Fibroblast of lung (primary cell): ENCODE measurements around the gene DHX38. TPM values are rescaled to one million over a fixed set of nuclear protein-coding genes. Genes with fewer than 3 reads are reported as not detected.

Source experiments
- DNase-seq, 2 donors: peaks; one replicate each; pipeline versions ENCODE4 v3.0.0 to v3.0.0-alpha.2; 2010; ENCODE audit warnings: low read depth in 2 of 2
- H2AFZ ChIP-seq: 2 replicates; pipeline ENCODE4 v1.5.1; 2012; ENCODE audit warnings: low read length, control low read depth, inconsistent platforms
- H3K27ac ChIP-seq: 2 replicates; pipeline ENCODE4 v1.5.1; 2011; ENCODE audit warnings: low read length, control low read depth; ENCODE audit not compliant: insufficient read depth
- H3K27me3 ChIP-seq: 2 replicates; pipeline ENCODE4 v1.5.1; 2011; ENCODE audit warnings: mild to moderate bottlenecking, low read length; ENCODE audit not compliant: control insufficient read depth, insufficient read depth
- H3K36me3 ChIP-seq: 2 replicates; pipeline ENCODE4 v1.5.1; 2011; ENCODE audit warnings: low read length; ENCODE audit not compliant: control insufficient read depth, insufficient read depth
- H3K4me1 ChIP-seq: 2 replicates; pipeline ENCODE4 v1.5.1; 2011; ENCODE audit warnings: low read length; ENCODE audit not compliant: control insufficient read depth, insufficient read depth; ENCODE audit errors: extremely low read depth
- H3K4me2 ChIP-seq: 2 replicates; pipeline ENCODE4 v1.5.1; 2011; ENCODE audit warnings: low read length, control low read depth; ENCODE audit not compliant: insufficient read depth; ENCODE audit errors: extremely low read depth
- H3K4me3 ChIP-seq, 4 experiments: fragments of 200-600 bp in 1 of 4; sonication (generic) in 1 of 4; replicated peaks in 1 of 4; 2 replicates each; pipeline ENCODE4 v1.5.1; 2011 to 2016; ENCODE audit warnings: low read length in 4 of 4, low read depth in 3 of 4, mild to moderate bottlenecking in 3 of 4, control low read depth in 2 of 4, inconsistent platforms in 1 of 4, mixed read lengths in 1 of 4; ENCODE audit not compliant: insufficient read depth in 1 of 4; ENCODE audit errors: control extremely low read depth in 1 of 4
- H3K79me2 ChIP-seq: 2 replicates; pipeline ENCODE4 v1.5.1; 2012; ENCODE audit warnings: mild to moderate bottlenecking, low read length, inconsistent platforms; ENCODE audit not compliant: control insufficient read depth, insufficient read depth
- H3K9ac ChIP-seq: 2 replicates; pipeline ENCODE4 v1.5.1; 2011; ENCODE audit warnings: mild to moderate bottlenecking, low read length, control low read depth; ENCODE audit not compliant: insufficient read depth
- H3K9me3 ChIP-seq: 2 replicates; pipeline ENCODE4 v1.5.1; 2012; ENCODE audit warnings: low read depth, low read length; ENCODE audit not compliant: control insufficient read depth, insufficient read depth
- H4K20me1 ChIP-seq: 2 replicates; pipeline ENCODE4 v1.5.1; 2011; ENCODE audit warnings: low read length; ENCODE audit not compliant: control insufficient read depth, insufficient read depth; ENCODE audit errors: extremely low read depth
- EZH2 ChIP-seq: IDR thresholded peaks from 2 replicates; pipeline ENCODE4 v1.5.1; 2012; ENCODE audit warnings: low read length, control low read depth, mild to moderate bottlenecking; ENCODE audit errors: missing control alignments
- polyA plus RNA-seq, 2 donors: library from polyadenylated mRNA; depleted of rRNA in 1 of 2; stranded (reverse) in 1 of 2; unstranded in 1 of 2; fragments of >200 nt; gene quantifications; 2 replicates each; pipeline ENCODE4 v1.2.1, GENCODE V29; 2011 to 2012; ENCODE audit warnings: missing spikeins in 1 of 2
- total RNA-seq: library from RNA; depleted of rRNA; stranded (reverse); fragments of >200 nt; gene quantifications from 2 replicates; pipeline ENCODE4 v1.2.1, GENCODE V29; 2014
- TF ChIP-seq, protein P1 (sequence below), 2 donors: IDR thresholded peaks in 1 of 2; conservative IDR thresholded peaks in 1 of 2; 1 replicate in 1 of 2; 2 replicates in 1 of 2; pipeline ENCODE4 v1.5.1; 2011 to 2012; ENCODE audit warnings: low read length in 2 of 2, control low read depth in 1 of 2, inconsistent platforms in 1 of 2, low read depth in 1 of 2, mild to moderate bottlenecking in 1 of 2

Gene DHX38
- total and polyA plus RNA-seq, 2 donors (not counting 1 experiment from before 2014, with no cell fraction given): 31.4 to 80.3 TPM

DNA sequence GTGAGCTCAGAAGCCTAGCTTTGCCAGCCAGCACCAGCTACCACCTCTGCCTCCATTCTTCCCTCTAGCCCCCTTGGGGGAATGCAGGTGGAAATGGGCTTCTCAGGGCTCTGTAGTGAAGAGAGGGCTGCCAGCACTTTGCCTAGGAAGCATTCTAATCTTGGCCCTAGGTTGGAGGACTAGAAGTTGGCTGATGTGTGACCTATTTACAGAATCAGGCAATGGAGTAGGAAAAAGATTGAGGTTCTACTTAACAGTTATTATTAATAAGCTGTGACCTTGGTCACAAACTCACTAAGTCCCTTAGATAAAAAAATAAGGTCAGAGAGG is 19.9 kb downstream of the DHX38 start:
- H2AFZ ChIP-seq: no peak overlapping the region
- H3K4me1 ChIP-seq: no peaks in the 10 kb centered on the region
- no peak overlapping the region for H3K4me2 ChIP-seq
- H3K79me2 ChIP-seq: no peaks in the 10 kb centered on the region
- no peak overlapping the region for H3K4me3 ChIP-seq
- peaks cover 19% of the 10 kb centered on the region for H3K36me3 ChIP-seq
- H4K20me1 ChIP-seq: no peaks in the 10 kb centered on the region
- no peaks in the 10 kb centered on the region for H3K9me3 ChIP-seq
- H3K27me3 ChIP-seq: no peaks in the 10 kb centered on the region
- DNase-seq: no peak
- H3K9ac ChIP-seq: no peak overlapping the region
- TF ChIP-seq EZH2: no peak
- TF ChIP-seq, protein P1, sequence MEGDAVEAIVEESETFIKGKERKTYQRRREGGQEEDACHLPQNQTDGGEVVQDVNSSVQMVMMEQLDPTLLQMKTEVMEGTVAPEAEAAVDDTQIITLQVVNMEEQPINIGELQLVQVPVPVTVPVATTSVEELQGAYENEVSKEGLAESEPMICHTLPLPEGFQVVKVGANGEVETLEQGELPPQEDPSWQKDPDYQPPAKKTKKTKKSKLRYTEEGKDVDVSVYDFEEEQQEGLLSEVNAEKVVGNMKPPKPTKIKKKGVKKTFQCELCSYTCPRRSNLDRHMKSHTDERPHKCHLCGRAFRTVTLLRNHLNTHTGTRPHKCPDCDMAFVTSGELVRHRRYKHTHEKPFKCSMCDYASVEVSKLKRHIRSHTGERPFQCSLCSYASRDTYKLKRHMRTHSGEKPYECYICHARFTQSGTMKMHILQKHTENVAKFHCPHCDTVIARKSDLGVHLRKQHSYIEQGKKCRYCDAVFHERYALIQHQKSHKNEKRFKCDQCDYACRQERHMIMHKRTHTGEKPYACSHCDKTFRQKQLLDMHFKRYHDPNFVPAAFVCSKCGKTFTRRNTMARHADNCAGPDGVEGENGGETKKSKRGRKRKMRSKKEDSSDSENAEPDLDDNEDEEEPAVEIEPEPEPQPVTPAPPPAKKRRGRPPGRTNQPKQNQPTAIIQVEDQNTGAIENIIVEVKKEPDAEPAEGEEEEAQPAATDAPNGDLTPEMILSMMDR (conservative IDR thresholded peaks at IDR 0.05 in 1 of 2, IDR thresholded peaks at IDR 0.05 in 1 of 2; ENCODE audit: low read depth in 1 of 2, low read length in 2 of 2): no peak
- no peak overlapping the region for H3K27ac ChIP-seq

DNA sequence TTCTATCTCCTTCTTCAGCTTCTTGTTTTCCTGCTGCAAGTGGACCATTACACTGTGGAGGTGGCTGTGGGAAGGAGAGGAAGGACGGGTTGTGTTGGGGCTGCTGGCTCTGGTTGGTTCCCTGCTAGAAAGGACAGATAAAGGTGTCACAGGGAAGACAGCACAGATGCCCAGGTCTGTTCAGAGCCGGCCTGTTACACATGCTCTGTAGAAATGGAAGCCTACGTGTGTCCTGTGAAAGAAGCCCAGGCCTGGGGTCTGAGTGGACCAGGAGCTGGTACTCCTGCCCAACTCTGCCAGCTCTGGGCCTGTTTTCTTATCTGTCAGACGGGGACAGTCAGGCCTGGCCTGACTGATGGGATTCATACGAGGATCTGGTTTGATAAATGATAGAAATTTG is 26.4 kb downstream of the DHX38 start:
- Histone ChIP-seq H3K27ac (no peak overlapping the region), H3K79me2 (no peaks in the 10 kb centered on the region), H3K36me3 (no peaks in the 10 kb centered on the region), H4K20me1 (no peaks in the 10 kb centered on the region), H3K4me1 (peaks cover under 1% of the 10 kb centered on the region), H3K4me3 (no peak overlapping the region), H3K27me3 (no peaks in the 10 kb centered on the region), H3K4me2 (no peak overlapping the region), H2AFZ (no peak overlapping the region), H3K9me3 (no peaks in the 10 kb centered on the region), H3K9ac (no peak overlapping the region)
- TF ChIP-seq EZH2: no peak
- TF ChIP-seq, protein P1 (conservative IDR thresholded peaks at IDR 0.05 in 1 of 2, IDR thresholded peaks at IDR 0.05 in 1 of 2; ENCODE audit: low read depth in 1 of 2, low read length in 2 of 2): no peak
- no peak for DNase-seq

DNA sequence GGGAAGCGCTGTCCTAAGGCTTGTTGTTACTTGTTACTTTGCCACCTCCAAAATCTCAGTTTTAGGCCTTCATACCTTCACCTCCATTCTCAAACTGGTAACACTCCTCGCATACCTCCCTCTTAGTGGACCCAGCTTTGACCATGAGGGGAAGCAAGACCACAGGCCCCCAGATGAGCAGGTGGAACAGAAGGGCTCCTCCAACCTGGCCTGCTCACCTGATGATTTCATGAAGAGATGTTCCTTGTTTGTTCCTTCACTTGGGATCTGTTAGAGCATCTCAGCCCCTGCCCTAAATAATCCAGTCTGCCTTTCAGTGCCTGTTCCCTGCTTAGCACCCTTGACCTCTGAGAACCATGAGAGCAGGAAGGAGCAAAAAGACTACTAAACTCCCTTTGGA is 28.7 kb downstream of the DHX38 start:
- Histone ChIP-seq H2AFZ (no peak overlapping the region), H3K9me3 (no peaks in the 10 kb centered on the region), H3K9ac (no peak overlapping the region), H4K20me1 (no peaks in the 10 kb centered on the region), H3K27me3 (no peaks in the 10 kb centered on the region), H3K4me2 (no peak overlapping the region), H3K79me2 (no peaks in the 10 kb centered on the region), H3K4me1 (peaks cover 3% of the 10 kb centered on the region), H3K36me3 (no peaks in the 10 kb centered on the region), H3K4me3 (no peak overlapping the region), H3K27ac (no peak overlapping the region)
- TF ChIP-seq, protein P1 (conservative IDR thresholded peaks at IDR 0.05 in 1 of 2, IDR thresholded peaks at IDR 0.05 in 1 of 2; ENCODE audit: low read depth in 1 of 2, low read length in 2 of 2): no peak
- TF ChIP-seq EZH2: no peak
- no peak for DNase-seq
